OCI-LY7 (cell line): Measurements from ENCODE around the gene CDKN1B. TPM values are rescaled to one million over a fixed set of nuclear protein-coding genes. Genes with fewer than 3 reads are reported as not detected.

Source experiments
- BruUV-seq: library from RNA; stranded (reverse); fragments of 400-500 nt; replicated peaks from 2 replicates; lab custom pipeline; 2021; lab: Mats Ljungman, UMichigan
- CTCF ChIA-PET: fragments of 300-600 bp; sonication (Branson Sonifier 250); formaldehyde crosslinking; loops from one replicate; lab custom pipeline; 2022; ENCODE audit warnings: antibody characterized with exemption; ENCODE audit not compliant: unreplicated experiment; lab: Charles Lee
- POLR2A ChIA-PET: fragments of 300-600 bp; sonication (Branson Sonifier 250); formaldehyde crosslinking; loops from one replicate; lab custom pipeline; 2022; ENCODE audit warnings: antibody characterized with exemption; lab: Charles Lee
- DNase-seq: peaks from one replicate; pipeline ENCODE4 v3.0.0-alpha.2; 2015; ENCODE audit warnings: low spot score
- H2AFZ ChIP-seq: fragments of 200-600 bp; sonication (generic), shearing (Covaris generic); 2 replicates; pipeline ENCODE4 v1.6.1; 2014; ENCODE audit warnings: mild to moderate bottlenecking, antibody characterized with exemption, low read length, moderate library complexity
- H3K27ac ChIP-seq: fragments of 200-600 bp; sonication (generic); 2 replicates; pipeline ENCODE4 v1.5.1; 2014; ENCODE audit warnings: mixed run types, low read depth, mild to moderate bottlenecking, moderate library complexity, low read length, inconsistent platforms; ENCODE audit not compliant: poor library complexity, severe bottlenecking
- H3K36me3 ChIP-seq: fragments of 200-600 bp; sonication (generic); 2 replicates; pipeline ENCODE4 v1.6.1; 2014; ENCODE audit warnings: mild to moderate bottlenecking, antibody characterized with exemption, low read length, moderate library complexity, mixed read lengths; ENCODE audit not compliant: insufficient read depth
- H3K4me1 ChIP-seq: fragments of 200-600 bp; sonication (generic); 2 replicates; pipeline ENCODE4 v1.5.1; 2014; ENCODE audit warnings: mild to moderate bottlenecking, low read length; ENCODE audit not compliant: insufficient read depth, poor library complexity, severe bottlenecking
- H3K4me2 ChIP-seq: fragments of 200-600 bp; sonication (generic); 2 replicates; pipeline ENCODE4 v1.6.1; 2014; ENCODE audit warnings: mild to moderate bottlenecking, low read length
- H3K4me3 ChIP-seq: fragments of 200-600 bp; sonication (generic); 2 replicates; pipeline ENCODE4 v1.5.1; 2014; ENCODE audit warnings: mild to moderate bottlenecking, low read depth, low read length; ENCODE audit not compliant: poor library complexity, severe bottlenecking
- H3K79me2 ChIP-seq: fragments of 200-600 bp; sonication (generic); 2 replicates; pipeline ENCODE4 v1.6.1; 2016; ENCODE audit warnings: low read depth, mild to moderate bottlenecking, low read length, moderate library complexity, mixed read lengths; ENCODE audit not compliant: insufficient read depth
- H3K9me2 ChIP-seq: fragments of 200-600 bp; sonication (generic); 2 replicates; pipeline ENCODE4 v1.6.1; 2016; ENCODE audit warnings: mild to moderate bottlenecking, low read length, mixed read lengths; ENCODE audit not compliant: insufficient read depth
- H3K9me3 ChIP-seq: fragments of 200-600 bp; sonication (generic); 2 replicates; pipeline ENCODE4 v1.6.1; 2014; ENCODE audit warnings: mild to moderate bottlenecking, mixed run types, low read length, mixed read lengths
- H4K20me1 ChIP-seq: fragments of 200-600 bp; sonication (generic); 2 replicates; pipeline ENCODE4 v1.6.1; 2014; ENCODE audit warnings: mild to moderate bottlenecking, antibody characterized with exemption, low read length, moderate library complexity, mixed read lengths; ENCODE audit not compliant: insufficient read depth
- CTCF ChIP-seq: fragments of 200-600 bp; sonication (generic); conservative IDR thresholded peaks from 2 replicates; pipeline ENCODE4 v1.5.1; 2014; ENCODE audit warnings: mild to moderate bottlenecking, antibody characterized with exemption, low read length, moderate library complexity, mixed read lengths
- EZH2phosphoT487 ChIP-seq: fragments of 200-600 bp; sonication (generic); IDR thresholded peaks from 2 replicates; pipeline ENCODE4 v1.6.1; 2018; ENCODE audit warnings: low read depth, borderline replicate concordance, mild to moderate bottlenecking, mixed run types, antibody characterized with exemption, low read length, moderate library complexity, mixed read lengths
- intact Hi-C: fragments of 100-400 bp; cut with micrococcal nuclease; formaldehyde crosslinking; loops from one replicate; pipeline ENCODE4 v1.10.0; 2022; ENCODE audit not compliant: unreplicated experiment
- microRNA-seq: library from miRNA; unstranded; fragments of <30 nt; microRNA quantifications from one replicate; pipeline ENCODE4 v1.2.0, GENCODE V29; 2022; ENCODE audit warnings: borderline replicate concordance
- small RNA-seq: library from RNA; depleted of rRNA; stranded (forward); fragments of <200 nt; gene quantifications from one replicate; pipeline ENCODE3, GENCODE V24; 2014
- total RNA-seq, 2 experiments: library from RNA; depleted of rRNA in 1 of 2; stranded (reverse); fragments of >200 nt in 1 of 2; shearing (Covaris generic) in 1 of 2; gene quantifications; 2 replicates each; pipeline ENCODE4 v1.2.3, GENCODE V29; 2014 to 2022

CDKN1B gene
- total RNA-seq, 2 experiments from 2014 or later = 45.3 to 59.4 TPM

DNA sequence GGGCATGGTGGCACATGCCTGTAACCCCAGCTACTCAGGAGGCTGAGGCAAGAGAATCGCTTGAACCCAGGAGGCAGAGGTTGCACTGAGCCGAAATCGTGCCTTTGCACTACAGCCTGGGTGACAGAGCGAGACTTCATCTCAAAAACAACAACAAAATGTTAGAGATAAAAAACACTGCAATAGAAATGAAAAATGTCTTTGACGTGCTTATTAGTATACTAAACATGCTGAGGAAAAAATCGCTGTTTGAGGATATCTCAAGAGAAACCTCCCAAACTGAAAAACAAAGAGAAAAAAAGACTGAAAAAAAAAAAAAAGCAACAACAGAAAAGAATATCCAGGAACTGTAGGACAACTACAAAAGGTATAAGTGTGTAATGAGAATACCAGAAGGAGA is 53.1 kb downstream of the CDKN1B start:
- POLR2A ChIA-PET = no interaction called here
- Histone ChIP-seq H3K36me3 (no peaks in the 10 kb centered on the region), H3K9me3 (no peaks in the 10 kb centered on the region), H3K4me1 (peaks cover under 1% of the 10 kb centered on the region), H3K4me2 (no peak overlapping the region), H4K20me1 (no peaks in the 10 kb centered on the region), H3K79me2 (no peaks in the 10 kb centered on the region), H2AFZ (no peak overlapping the region), H3K4me3 (no peak overlapping the region), H3K9me2 (no peaks in the 10 kb centered on the region), H3K27ac (no peak overlapping the region)
- no TSS peak for BruUV-seq
- no peak for DNase-seq
- no peak for TF ChIP-seq EZH2phosphoT487
- no peak for TF ChIP-seq CTCF
- intact Hi-C loops = no loop called here
- CTCF ChIA-PET = no interaction called here

Small RNAs within 50 kb of the gene (microRNA-seq; reads per million reads assigned to microRNA genes)
- gene MIR613 = not detected

Small RNAs within 50 kb of the gene (small RNA-seq; reads per million reads assigned to genes)
- gene MIR613 = not detected

Other genes starting within 250 kb of the CDKN1B start
- 2.8 and 3.7 TPM in 2 replicates for gene DUSP16, start 154.5 kb upstream of the CDKN1B start, total RNA-seq (2014; rRNA removed; shearing (Covaris generic))
- gene DUSP16, start 154.5 kb upstream of the CDKN1B start, total RNA-seq (2022) = 6.7 and 11.8 TPM in 2 replicates
- 2.1 and 4.3 TPM in 2 replicates for gene CREBL2, start 105.5 kb upstream of the CDKN1B start, total RNA-seq (2014; rRNA removed; shearing (Covaris generic))
- 3.0 and 3.4 TPM in 2 replicates for gene CREBL2, start 105.5 kb upstream of the CDKN1B start, total RNA-seq (2022)
- gene GPR19, start 21.2 kb upstream of the CDKN1B start, total RNA-seq (2014; rRNA removed; shearing (Covaris generic)) = 13.6 and 17.3 TPM in 2 replicates
- 16.9 and 24.2 TPM in 2 replicates for gene GPR19, start 21.2 kb upstream of the CDKN1B start, total RNA-seq (2022)
- 12.2 and 22.5 TPM in 2 replicates for gene APOLD1, start 68.3 kb downstream of the CDKN1B start, total RNA-seq (2014; rRNA removed; shearing (Covaris generic))
- gene APOLD1, start 68.3 kb downstream of the CDKN1B start, total RNA-seq (2022) = 25.8 and 29.5 TPM in 2 replicates
- 39.8 and 45.1 TPM in 2 replicates for gene DDX47, start 96.0 kb downstream of the CDKN1B start, total RNA-seq (2014; rRNA removed; shearing (Covaris generic))
- 50.4 and 59.1 TPM in 2 replicates for gene DDX47, start 96.0 kb downstream of the CDKN1B start, total RNA-seq (2022)
- gene GPRC5A, start 174.2 kb downstream of the CDKN1B start, total RNA-seq (2014; rRNA removed; shearing (Covaris generic)) = not detected in 2 replicates
- gene GPRC5A, start 174.2 kb downstream of the CDKN1B start, total RNA-seq (2022) = 0.25 TPM in 1 of 2 replicates, not detected in the other
- gene GPRC5D, start 234.8 kb downstream of the CDKN1B start, total RNA-seq (2014; rRNA removed; shearing (Covaris generic)) = not detected in 2 replicates
- gene GPRC5D, start 234.8 kb downstream of the CDKN1B start, total RNA-seq (2022) = not detected in 2 replicates